ENCODE measurements around the gene ZNF423. TPM values are rescaled to one million over a fixed set of nuclear protein-coding genes. Genes with fewer than 3 reads are reported as not detected.

The ZNF423 gene
- total RNA-seq, 1 experiment from 2014 or later, result 11.1 TPM

DNA sequence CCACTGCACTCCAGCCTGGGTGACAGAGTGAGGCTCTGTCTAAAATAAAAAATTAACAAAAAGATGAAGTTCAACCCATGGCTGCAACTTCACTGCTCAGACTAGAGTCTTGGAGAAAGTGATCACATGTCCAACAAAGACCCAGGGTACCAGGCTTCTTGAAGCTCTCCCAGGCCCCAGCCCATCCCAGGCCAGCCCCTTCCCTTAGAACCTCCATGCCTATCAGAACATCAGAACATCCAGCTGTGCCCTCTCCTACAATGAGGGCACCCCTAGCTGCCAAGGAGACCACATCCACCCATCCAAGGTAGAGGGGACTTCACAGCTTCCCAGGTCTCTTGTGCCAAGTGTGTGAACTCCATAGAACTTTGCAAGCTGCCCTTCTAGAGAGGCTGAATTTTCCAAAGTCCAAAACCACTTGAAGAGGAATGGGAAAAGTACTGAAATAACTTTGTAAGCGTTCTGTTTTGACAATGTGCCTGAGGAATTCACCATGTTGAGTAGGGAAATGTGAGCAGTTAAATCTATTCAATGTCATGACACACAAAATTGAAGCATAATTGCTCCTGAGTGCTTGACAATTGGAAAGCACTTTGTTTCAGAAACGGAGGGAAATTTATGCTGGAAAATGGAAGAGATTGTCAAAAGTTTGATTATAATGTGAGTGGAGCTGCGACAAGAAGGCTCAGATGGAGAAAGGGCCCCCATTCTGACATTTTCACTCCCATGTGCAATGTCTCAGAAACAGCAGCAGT lies 230.4 kb downstream of the ZNF423 start:
- BruUV-seq (replicated peaks), result no TSS peak
- ChIA-PET CTCF (interaction anchor here (0.7 kb wide), 1 partner anchor 69 kb away, joined by 3 read pairs; no protein-coding TSS in a partner anchor), POLR2A (ENCODE audit: low non-redundant PET) (no interaction called here)
- no peak for TF ChIP-seq EZH2 (IDR thresholded peaks at IDR 0.05; ENCODE audit: borderline replicate concordance, low read depth, low read length, poor library complexity, severe bottlenecking)
- TF ChIP-seq CTCF (conservative IDR thresholded peaks at IDR 0.05; ENCODE audit: low read depth, low read length), result no peak
- DNase-seq (ENCODE audit: low spot score), result no peak
- intact Hi-C loops (cut with micrococcal nuclease; ENCODE audit: unreplicated experiment), result no loop called here
- peaks cover 10% of the 10 kb centered on the region for H3K4me1 ChIP-seq (ENCODE audit: insufficient read depth, low read length, poor library complexity, severe bottlenecking)
- H3K27ac ChIP-seq (ENCODE audit: low read depth, low read length, poor library complexity, severe bottlenecking), result no peak overlapping the region
- no peaks in the 10 kb centered on the region for H3K9me3 ChIP-seq (ENCODE audit: low read depth, low read length, poor library complexity, severe bottlenecking)
- H3K4me3 ChIP-seq (ENCODE audit: low read depth, low read length, poor library complexity, severe bottlenecking), result no peak overlapping the region
- no peaks in the 10 kb centered on the region for H3K27me3 ChIP-seq (replicated peaks; ENCODE audit: insufficient read depth, low read depth, low read length, poor library complexity)
- no peaks in the 10 kb centered on the region for H3K36me3 ChIP-seq (ENCODE audit: insufficient read depth, low read length, poor library complexity, severe bottlenecking)

- Histone ChIP-seq H3K27me3 (replicated peaks; ENCODE audit: insufficient read depth, low read depth, low read length, poor library complexity) (no peaks in the 10 kb centered on the region), H3K4me1 (ENCODE audit: insufficient read depth, low read length, poor library complexity, severe bottlenecking) (peaks cover 18% of the 10 kb centered on the region), H3K9me3 (ENCODE audit: low read depth, low read length, poor library complexity, severe bottlenecking) (no peaks in the 10 kb centered on the region), H3K27ac (ENCODE audit: low read depth, low read length, poor library complexity, severe bottlenecking) (no peak overlapping the region), H3K36me3 (ENCODE audit: insufficient read depth, low read length, poor library complexity, severe bottlenecking) (no peaks in the 10 kb centered on the region), H3K4me3 (ENCODE audit: low read depth, low read length, poor library complexity, severe bottlenecking) (no peak overlapping the region)
- no peak for DNase-seq (ENCODE audit: low spot score)
- ChIA-PET CTCF (no interaction called here), POLR2A (ENCODE audit: low non-redundant PET) (no interaction called here)
- BruUV-seq (replicated peaks), result no TSS peak
- TF ChIP-seq EZH2 (IDR thresholded peaks at IDR 0.05; ENCODE audit: borderline replicate concordance, low read depth, low read length, poor library complexity, severe bottlenecking), result no peak
- no peak for TF ChIP-seq CTCF (conservative IDR thresholded peaks at IDR 0.05; ENCODE audit: low read depth, low read length)
- intact Hi-C loops (cut with micrococcal nuclease; ENCODE audit: unreplicated experiment), result no loop called here
Measured at GRCh38 chr16:49623501-49624266, 232.2 kb downstream of the ZNF423 start.

GRCh38 chr16:49622421-49623402 lies 233.2 kb downstream of the ZNF423 start:
- peaks cover 18% of the 10 kb centered on the region for H3K4me1 ChIP-seq (ENCODE audit: insufficient read depth, low read length, poor library complexity, severe bottlenecking)
- intact Hi-C loops (cut with micrococcal nuclease; ENCODE audit: unreplicated experiment), result no loop called here
- no TSS peak for BruUV-seq (replicated peaks)
- ChIA-PET CTCF (no interaction called here), POLR2A (ENCODE audit: low non-redundant PET) (no interaction called here)
- DNase-seq (ENCODE audit: low spot score), result no peak
- no peak overlapping the region for H3K27ac ChIP-seq (ENCODE audit: low read depth, low read length, poor library complexity, severe bottlenecking)
- TF ChIP-seq CTCF (conservative IDR thresholded peaks at IDR 0.05; ENCODE audit: low read depth, low read length) (no peak), EZH2 (IDR thresholded peaks at IDR 0.05; ENCODE audit: borderline replicate concordance, low read depth, low read length, poor library complexity, severe bottlenecking) (no peak)
- no peaks in the 10 kb centered on the region for H3K27me3 ChIP-seq (replicated peaks; ENCODE audit: insufficient read depth, low read depth, low read length, poor library complexity)
- no peaks in the 10 kb centered on the region for H3K9me3 ChIP-seq (ENCODE audit: low read depth, low read length, poor library complexity, severe bottlenecking)
- H3K4me3 ChIP-seq (ENCODE audit: low read depth, low read length, poor library complexity, severe bottlenecking), result no peak overlapping the region
- H3K36me3 ChIP-seq (ENCODE audit: insufficient read depth, low read length, poor library complexity, severe bottlenecking), result no peaks in the 10 kb centered on the region
